ENCODE data around the gene SPEG. TPM values are rescaled to one million over a fixed set of nuclear protein-coding genes. Genes with fewer than 3 reads are reported as not detected.

Gene SPEG
- total and polyA plus RNA-seq, 10 donors: 0.74 to 8.2 (median 3.7) TPM

DNA sequence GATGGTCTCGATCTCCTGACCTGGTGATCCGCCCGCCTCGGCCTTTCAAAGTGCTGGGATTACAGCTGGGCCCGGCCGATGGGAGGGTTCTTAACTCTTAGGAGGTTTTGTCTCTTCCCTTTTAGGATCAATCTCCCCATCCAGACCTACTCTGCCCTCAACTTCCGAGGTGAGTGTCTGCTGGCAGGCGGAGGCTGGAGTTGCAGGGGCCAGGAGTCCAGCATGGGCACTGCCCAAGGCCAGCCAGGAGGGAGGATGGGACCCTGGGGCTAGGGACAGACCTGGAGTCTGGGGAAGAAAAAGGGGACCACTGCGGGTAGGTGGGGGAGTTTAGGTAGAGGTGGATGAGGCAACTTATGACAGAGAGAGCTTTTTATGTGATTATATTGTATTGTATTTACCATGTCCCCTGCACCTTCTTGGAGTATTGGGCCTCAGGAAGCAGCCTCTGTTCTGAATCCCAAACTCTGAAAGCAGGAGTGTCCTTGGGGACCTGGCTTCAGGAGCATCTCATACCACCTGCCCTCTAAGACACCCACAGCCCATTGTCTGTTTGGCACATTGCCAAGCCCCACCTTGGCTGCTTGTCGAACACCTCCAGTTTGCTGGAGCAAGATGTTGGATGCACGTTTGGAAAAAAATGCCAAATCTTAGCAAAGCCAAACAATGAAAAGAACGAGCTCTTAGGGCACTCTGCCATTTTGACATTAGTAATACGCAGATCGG is 10.8 kb upstream of the SPEG start:
- Histone ChIP-seq H3K4me1 (peaks cover 0 to 5% (median 1%) of the 10 kb centered on the region in 6 donors), H3K27me3 (replicated peaks in 1 of 7) (peaks cover 4 to 49% (median 20%) of the 10 kb centered on the region in 7 donors), H3K4me3 (no peak overlapping the region), H3K27ac (no peak overlapping the region), H3K36me3 (no peaks in the 10 kb centered on the region), H3K9me3 (no peaks in the 10 kb centered on the region)
- WGBS, 5 donors: 84 to 89% (median 85%) methylated on average over 14 of the region's 14 CpGs
- no peak for TF ChIP-seq POLR2AphosphoS5 (IDR thresholded peaks at IDR 0.05)
- no peak for TF ChIP-seq POLR2A (IDR thresholded peaks at IDR 0.05)
- TF ChIP-seq, protein P1, sequence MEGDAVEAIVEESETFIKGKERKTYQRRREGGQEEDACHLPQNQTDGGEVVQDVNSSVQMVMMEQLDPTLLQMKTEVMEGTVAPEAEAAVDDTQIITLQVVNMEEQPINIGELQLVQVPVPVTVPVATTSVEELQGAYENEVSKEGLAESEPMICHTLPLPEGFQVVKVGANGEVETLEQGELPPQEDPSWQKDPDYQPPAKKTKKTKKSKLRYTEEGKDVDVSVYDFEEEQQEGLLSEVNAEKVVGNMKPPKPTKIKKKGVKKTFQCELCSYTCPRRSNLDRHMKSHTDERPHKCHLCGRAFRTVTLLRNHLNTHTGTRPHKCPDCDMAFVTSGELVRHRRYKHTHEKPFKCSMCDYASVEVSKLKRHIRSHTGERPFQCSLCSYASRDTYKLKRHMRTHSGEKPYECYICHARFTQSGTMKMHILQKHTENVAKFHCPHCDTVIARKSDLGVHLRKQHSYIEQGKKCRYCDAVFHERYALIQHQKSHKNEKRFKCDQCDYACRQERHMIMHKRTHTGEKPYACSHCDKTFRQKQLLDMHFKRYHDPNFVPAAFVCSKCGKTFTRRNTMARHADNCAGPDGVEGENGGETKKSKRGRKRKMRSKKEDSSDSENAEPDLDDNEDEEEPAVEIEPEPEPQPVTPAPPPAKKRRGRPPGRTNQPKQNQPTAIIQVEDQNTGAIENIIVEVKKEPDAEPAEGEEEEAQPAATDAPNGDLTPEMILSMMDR (IDR thresholded peaks at IDR 0.05 in 8 of 11, conservative IDR thresholded peaks at IDR 0.05 in 3 of 11): no peak
- intact Hi-C loops (cut with DNase I; ENCODE audit: low total_unique reads): no loop called here
- DNase-seq: no peak

DNA sequence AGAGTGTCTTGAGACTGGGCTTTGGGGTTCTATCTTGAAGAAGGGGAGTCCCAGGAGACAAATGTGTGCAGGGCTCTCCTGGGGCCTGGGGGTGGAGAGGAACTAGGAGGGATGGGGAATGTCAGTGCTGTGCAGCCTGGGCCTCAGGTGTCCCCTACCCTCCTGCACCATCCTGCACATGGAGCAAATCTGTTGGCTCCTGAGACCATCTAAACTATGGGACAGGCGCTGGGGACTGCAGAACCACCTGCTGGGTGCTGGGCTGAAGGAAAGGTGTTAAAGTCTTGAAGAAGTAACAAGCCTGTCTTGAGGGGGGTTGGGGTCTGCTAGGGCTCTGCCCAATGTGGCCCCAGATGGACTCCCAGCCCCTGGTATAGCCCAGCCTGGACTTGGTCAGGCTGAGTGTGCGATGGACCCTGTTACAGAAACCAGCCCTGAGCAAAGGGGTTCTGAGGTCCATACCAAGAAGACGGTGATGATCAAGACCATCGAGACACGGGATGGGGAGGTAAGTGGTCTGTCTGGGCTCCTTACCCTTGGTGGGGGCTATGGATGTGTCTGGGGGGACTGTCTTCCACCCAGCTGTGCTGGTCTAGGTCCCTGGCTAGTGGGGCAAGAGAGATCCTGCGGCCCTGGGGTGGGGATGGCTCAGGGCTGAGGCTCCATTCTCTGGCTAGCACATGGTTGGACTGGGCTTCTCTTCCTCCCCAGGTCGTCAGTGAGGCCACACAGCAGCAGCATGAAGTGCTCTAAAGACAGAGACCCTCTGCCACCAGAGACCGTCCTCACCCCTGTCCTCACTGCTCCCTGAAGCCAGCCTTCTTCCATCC is 9.2 kb upstream of the SPEG start:
- Histone ChIP-seq H3K9me3 (no peaks in the 10 kb centered on the region), H3K27ac (no peak overlapping the region), H3K36me3 (no peaks in the 10 kb centered on the region), H3K4me1 (no peaks in the 10 kb centered on the region), H3K27me3 (replicated peaks in 1 of 7) (peaks cover 0 to 33% (median 6%) of the 10 kb centered on the region in 7 donors), H3K4me3 (no peak overlapping the region)
- intact Hi-C loops (cut with DNase I; ENCODE audit: low total_unique reads): no loop called here
- no peak for DNase-seq
- 78 to 86% (median 85%) methylated on average over 7 to 8 of the region's 8 CpGs for WGBS, 5 donors
- TF ChIP-seq, protein P1 (IDR thresholded peaks at IDR 0.05 in 8 of 11, conservative IDR thresholded peaks at IDR 0.05 in 3 of 11): no peak
- TF ChIP-seq POLR2A (IDR thresholded peaks at IDR 0.05): no peak
- TF ChIP-seq POLR2AphosphoS5 (IDR thresholded peaks at IDR 0.05): no peak

DNA sequence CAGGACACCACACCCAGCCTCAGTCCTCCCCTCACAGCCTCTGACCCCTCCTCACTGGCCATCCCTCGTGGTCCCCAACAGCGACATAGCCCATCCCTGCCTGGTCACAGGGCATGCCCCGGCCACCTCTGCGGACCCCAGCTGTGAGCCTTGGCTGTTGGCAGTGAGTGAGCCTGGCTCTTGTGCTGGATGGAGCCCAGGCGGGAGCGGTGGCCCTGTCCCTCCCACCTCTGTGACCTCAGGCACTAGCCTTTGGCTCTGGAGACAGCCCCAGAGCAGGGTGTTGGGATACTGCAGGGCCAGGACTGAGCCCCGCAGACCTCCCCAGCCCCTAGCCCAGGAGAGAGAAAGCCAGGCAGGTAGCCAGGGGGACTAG is 8.6 kb upstream of the SPEG start:
- Histone ChIP-seq H3K27me3 (replicated peaks in 1 of 7) (peaks cover 0 to 27% (median 6%) of the 10 kb centered on the region in 7 donors), H3K9me3 (no peaks in the 10 kb centered on the region), H3K4me3 (no peak overlapping the region), H3K4me1 (no peaks in the 10 kb centered on the region), H3K27ac (no peak overlapping the region), H3K36me3 (no peaks in the 10 kb centered on the region)
- no peak for DNase-seq
- WGBS, 5 donors: 77 to 92% (median 79%) methylated on average over 6 to 7 of the region's 7 CpGs
- TF ChIP-seq POLR2AphosphoS5 (IDR thresholded peaks at IDR 0.05) (no peak), POLR2A (IDR thresholded peaks at IDR 0.05) (no peak)
- TF ChIP-seq, protein P1 (IDR thresholded peaks at IDR 0.05 in 8 of 11, conservative IDR thresholded peaks at IDR 0.05 in 3 of 11): no peak
- intact Hi-C loops (cut with DNase I; ENCODE audit: low total_unique reads): no loop called here
